ENCODE data around the gene CCDC137.

The CCDC137 gene

DNA sequence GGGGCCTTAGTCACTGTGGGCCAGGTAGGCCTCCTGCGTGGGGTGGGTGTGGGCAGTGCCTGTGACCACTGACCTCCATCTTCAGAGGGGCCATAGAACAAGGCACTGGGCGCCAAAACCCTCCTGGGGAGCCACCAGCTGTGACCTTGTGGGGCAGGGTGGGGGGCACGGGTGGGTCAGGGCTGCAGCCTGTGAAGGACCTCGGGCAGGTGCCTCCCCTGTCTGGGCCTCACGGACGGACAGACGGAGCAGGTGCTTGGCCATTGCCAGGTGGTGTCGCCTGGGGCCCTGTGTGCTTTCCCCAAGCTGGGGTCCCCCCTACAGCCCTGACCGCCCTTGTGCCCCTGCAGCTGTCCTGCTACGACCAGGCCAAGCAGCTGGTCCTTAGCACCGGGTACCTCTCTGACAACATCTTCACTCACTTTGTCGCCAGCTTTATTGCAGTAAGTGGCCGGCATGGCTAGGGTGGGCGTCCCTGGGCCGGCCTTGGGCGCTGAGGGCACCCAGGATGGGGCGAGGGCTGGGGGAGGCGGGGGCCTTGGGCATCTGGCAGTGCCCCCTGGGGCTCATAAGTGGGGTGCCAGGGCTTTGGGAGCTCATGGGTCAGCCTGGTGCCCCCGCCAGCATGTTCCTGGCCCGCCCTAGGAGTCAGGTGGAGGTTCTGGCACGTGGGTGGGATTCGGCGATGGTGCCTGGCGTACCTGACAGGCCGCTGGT is 50.7 kb downstream of the CCDC137 start:
- Mint-ChIP-seq H3K36me3 (no peaks in the 10 kb centered on the region), H3K4me1 (peaks cover 3% of the 10 kb centered on the region), H3K4me3 (no peak overlapping the region), H3K9me3 (no peaks in the 10 kb centered on the region), H3K27ac (no peak overlapping the region), H3K27me3 (peaks cover 2% of the 10 kb centered on the region)
- DNase-seq (ENCODE audit: low spot score in 2 of 2) (no peak), ATAC-seq (ENCODE audit: low read depth) (no peak)

DNA sequence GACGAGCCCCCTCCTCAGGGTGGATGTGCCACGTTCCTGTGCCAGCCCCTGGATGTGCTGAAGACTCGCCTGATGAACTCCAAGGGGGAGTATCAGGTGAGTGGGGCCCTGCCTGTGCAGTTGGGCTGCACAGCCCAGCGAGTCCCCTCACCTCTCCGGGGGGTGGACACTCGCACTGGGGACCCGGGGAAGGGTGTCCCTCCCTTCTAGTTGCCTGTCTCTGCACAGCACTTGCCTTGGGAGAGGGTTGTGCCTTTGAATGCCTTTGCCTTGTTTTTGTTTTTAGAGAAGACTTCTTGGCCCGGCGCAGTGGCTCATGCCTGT is 51.2 kb downstream of the CCDC137 start:
- ATAC-seq (ENCODE audit: low read depth) (no peak), DNase-seq (ENCODE audit: low spot score in 2 of 2) (no peak)
- peaks cover 2% of the 10 kb centered on the region for H3K4me1 Mint-ChIP-seq
- H3K36me3 Mint-ChIP-seq, result no peaks in the 10 kb centered on the region
- no peak overlapping the region for H3K4me3 Mint-ChIP-seq
- H3K9me3 Mint-ChIP-seq, result no peaks in the 10 kb centered on the region
- peaks cover 2% of the 10 kb centered on the region for H3K27me3 Mint-ChIP-seq
- no peak overlapping the region for H3K27ac Mint-ChIP-seq

DNA sequence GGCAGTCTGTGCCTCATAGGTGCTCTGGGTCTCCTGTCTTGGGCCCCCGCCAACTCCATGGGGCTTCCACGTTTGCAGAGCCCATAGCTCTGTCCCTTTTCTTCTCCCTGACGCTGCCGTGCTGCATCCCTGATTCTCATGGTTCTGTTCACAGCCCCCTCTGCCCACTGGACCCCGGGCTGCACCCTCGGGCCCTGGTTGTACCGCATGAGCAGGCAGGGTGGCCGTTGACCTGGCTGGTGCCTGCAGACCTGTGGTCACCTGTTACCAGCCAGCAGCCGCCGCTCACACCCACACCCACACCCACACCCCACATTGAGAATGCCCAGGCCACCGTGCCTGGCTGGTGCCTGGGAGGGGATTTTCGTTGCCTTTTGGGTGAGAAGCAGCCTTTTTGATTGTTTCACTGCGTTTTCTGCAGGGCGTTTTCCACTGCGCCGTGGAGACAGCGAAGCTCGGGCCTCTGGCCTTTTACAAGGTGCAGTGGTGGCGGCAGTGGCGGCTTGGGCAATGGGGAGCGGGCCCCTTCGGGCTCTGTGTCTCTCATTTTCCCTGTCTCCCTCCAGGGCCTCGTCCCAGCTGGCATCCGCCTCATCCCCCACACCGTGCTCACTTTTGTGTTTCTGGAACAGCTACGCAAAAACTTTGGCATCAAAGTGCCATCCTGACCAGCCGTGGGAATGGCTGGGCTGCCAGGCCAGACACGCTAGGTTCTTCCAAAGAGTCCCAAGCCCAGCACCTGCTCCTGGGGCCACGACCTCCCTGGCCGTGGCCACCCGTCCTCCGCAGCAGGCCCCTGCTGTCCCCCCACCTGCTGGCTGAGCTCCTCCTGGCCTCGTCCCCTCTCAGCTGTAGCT is 53.1 kb downstream of the CCDC137 start:
- ATAC-seq (ENCODE audit: low read depth) (no peak), DNase-seq (ENCODE audit: low spot score in 2 of 2) (no peak)
- Mint-ChIP-seq H3K27ac (no peak overlapping the region), H3K4me3 (no peak overlapping the region), H3K9me3 (no peaks in the 10 kb centered on the region), H3K36me3 (no peaks in the 10 kb centered on the region), H3K4me1 (no peaks in the 10 kb centered on the region), H3K27me3 (peaks cover 11% of the 10 kb centered on the region)

DNA sequence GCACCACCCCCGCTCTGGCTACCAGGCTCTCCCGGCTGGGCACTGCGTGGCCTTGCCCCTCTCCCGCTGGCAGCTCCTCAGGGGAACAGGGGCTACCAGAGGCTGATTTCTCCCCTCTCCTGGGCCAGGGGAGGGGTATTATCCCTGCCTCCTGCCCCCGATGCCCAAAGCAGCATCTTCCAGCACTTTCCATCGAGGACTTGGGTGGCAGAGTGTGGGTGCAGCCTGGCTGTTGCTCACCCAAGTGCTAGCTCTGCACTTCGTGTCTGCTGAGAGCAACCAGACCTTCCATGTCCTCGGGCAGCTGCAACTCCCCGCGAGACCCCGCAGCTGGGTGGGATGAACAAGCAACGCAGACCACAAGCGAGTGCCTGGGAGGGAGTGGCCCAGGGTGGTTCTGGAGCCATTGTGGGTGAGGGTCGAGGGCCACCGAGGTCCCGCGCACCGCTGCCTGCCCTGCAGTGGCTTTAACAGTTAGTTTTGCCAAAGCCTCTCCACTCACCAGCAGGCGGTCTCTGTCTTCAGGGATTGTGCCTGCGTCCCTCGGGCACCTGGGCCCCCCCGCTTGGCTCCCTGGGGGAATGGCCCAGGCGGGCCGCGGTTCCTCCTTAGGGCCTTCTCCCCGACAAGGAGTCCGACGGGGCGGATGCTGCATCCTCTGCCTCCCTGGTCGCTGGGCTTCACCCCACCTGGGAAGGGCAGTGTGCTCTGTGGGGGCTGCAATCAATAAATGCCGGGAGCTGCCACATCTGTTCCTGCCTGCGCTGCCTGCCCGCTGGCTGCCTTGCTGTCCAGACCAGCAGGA is 53.9 kb downstream of the CCDC137 start:
- no peak for ATAC-seq (ENCODE audit: low read depth)
- no peak for DNase-seq (ENCODE audit: low spot score in 2 of 2)
- no peak overlapping the region for H3K27ac Mint-ChIP-seq
- H3K36me3 Mint-ChIP-seq, result no peaks in the 10 kb centered on the region
- no peaks in the 10 kb centered on the region for H3K4me1 Mint-ChIP-seq
- H3K9me3 Mint-ChIP-seq, result no peaks in the 10 kb centered on the region
- H3K4me3 Mint-ChIP-seq, result no peak overlapping the region
- H3K27me3 Mint-ChIP-seq, result peaks cover 11% of the 10 kb centered on the region

DNA sequence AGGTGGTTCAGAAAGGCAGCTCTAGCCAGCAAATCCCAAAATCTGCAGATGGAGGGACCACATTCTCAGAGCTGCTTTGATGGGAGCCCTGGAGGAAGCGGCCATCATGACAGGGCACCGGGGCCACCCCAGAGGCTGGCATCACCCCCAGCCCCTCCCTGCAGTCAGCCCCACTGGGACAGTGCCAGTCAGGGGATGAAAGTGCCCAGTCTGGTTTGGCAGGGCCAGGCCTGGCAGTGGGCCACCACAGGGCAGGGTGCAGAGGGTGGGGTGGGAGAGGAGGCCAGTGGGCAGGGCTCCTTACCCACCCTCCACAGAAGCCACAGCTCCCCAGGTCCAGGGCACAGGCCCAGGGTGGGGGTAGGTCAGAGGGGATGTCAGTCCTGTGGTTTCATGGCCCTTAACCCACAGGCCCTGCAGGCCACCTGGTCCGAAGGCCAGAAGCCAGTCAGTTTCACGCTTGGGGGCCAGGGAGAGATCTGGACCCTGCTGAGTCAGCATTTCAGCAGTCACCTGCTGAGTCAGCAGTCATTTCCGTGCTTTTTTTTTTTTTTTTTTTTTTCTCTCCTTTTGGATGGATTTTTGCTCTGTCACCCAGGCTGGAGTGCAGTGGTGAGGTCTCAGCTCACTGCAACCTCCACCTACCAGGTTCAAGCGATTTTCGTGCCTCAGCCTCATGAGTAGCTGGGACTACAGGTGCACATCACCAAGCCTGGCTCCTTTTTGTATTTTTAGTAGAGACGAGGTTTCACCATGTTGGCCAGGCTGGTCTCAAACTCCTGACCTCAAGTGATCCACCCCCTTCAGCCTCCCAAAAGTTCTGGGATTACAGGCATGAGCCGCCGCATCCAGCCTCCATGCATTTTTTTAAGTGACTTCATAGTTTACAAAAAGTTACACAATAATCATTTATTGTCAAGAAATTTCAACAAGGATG is 55.9 kb downstream of the CCDC137 start:
- no peak overlapping the region for H3K27ac Mint-ChIP-seq
- H3K4me3 Mint-ChIP-seq, result no peak overlapping the region
- DNase-seq (ENCODE audit: low spot score in 2 of 2), result no peak
- no peaks in the 10 kb centered on the region for H3K9me3 Mint-ChIP-seq
- H3K27me3 Mint-ChIP-seq, result peaks cover 16% of the 10 kb centered on the region
- H3K36me3 Mint-ChIP-seq, result no peaks in the 10 kb centered on the region
- peaks cover 3% of the 10 kb centered on the region for H3K4me1 Mint-ChIP-seq
- ATAC-seq (ENCODE audit: low read depth), result no peak

Data from memory B cell (primary cell).